Mucosa of rectum (tissue), 2 donors: ENCODE measurements around the gene SPEG.

Source experiments
- H3K27ac ChIP-seq, 2 donors: one replicate each; pipeline ENCODE4 v1.7.0; 2013; ENCODE audit warnings: inconsistent platforms in 2 of 2, low read depth in 2 of 2, low read length in 2 of 2
- H3K27me3 ChIP-seq, 2 donors: one replicate each; pipeline ENCODE4 v1.7.0; 2013; ENCODE audit warnings: low read length in 2 of 2; ENCODE audit not compliant: control insufficient read depth in 2 of 2, insufficient read depth in 2 of 2
- H3K36me3 ChIP-seq, 2 donors: one replicate each; pipeline ENCODE4 v1.7.0; 2013; ENCODE audit warnings: low read length in 2 of 2; ENCODE audit not compliant: control insufficient read depth in 2 of 2, insufficient read depth in 2 of 2
- H3K4me1 ChIP-seq, 2 donors: one replicate each; pipeline ENCODE4 v1.7.0; 2013; ENCODE audit warnings: low read length in 2 of 2, mild to moderate bottlenecking in 1 of 2; ENCODE audit not compliant: control insufficient read depth in 2 of 2, insufficient read depth in 2 of 2
- H3K4me3 ChIP-seq, 2 donors: one replicate each; pipeline ENCODE4 v1.7.0; 2013; ENCODE audit warnings: low read length in 2 of 2
- H3K9ac ChIP-seq, 2 donors: one replicate each; pipeline ENCODE4 v1.7.0; 2013; ENCODE audit warnings: low read length in 2 of 2, low read depth in 1 of 2, mild to moderate bottlenecking in 1 of 2
- H3K9me3 ChIP-seq, 2 donors: one replicate each; pipeline ENCODE4 v1.7.0; 2013; ENCODE audit warnings: low read length in 2 of 2; ENCODE audit not compliant: control insufficient read depth in 2 of 2
- donor health status: healthy.
- donor health status: Normal muscosa, but diverticular disease.

Gene SPEG

DNA sequence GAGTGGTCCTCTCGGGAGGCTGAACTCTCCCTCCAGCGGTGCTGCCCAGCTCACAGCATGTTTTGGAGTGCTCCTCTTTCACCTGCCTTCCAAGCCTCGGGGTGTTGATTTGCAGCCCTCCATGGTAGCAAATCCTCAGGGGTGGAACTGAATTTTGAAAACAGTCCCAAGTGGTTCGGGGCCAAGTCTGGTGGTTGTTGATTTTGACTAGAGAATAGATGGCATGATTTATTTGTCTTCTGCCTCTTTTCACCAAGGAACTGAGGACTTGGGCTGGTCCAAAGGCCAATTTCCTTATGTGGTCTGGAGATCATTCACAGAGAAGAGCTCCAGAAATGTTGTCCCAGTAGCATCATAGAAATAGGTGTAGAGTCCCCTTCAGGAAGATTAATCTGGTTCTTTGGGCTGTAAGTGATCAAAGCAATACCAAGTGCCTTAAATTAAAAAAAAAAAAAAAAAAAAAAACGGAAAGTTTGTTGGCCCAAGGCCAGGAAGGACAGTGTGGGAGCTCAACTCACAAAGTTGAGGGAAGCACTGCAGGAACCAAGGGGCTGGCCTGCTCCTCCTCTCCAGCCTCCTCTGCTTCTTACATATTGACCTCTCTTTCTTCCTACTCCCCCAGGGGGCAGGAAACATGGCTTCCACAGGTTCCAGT, 18.9 kb upstream of the SPEG start:
- peaks cover 0 to 2% of the 10 kb centered on the region in 2 donors for H3K9me3 ChIP-seq
- H3K4me3 ChIP-seq: no peak overlapping the region
- H3K9ac ChIP-seq: no peak overlapping the region
- H3K27me3 ChIP-seq: peaks cover 2 to 17% of the 10 kb centered on the region in 2 donors
- H3K4me1 ChIP-seq: no peaks in the 10 kb centered on the region
- peak overlapping the region in 1 of 2 donors; percentile 32 for H3K27ac ChIP-seq
- no peaks in the 10 kb centered on the region for H3K36me3 ChIP-seq

DNA sequence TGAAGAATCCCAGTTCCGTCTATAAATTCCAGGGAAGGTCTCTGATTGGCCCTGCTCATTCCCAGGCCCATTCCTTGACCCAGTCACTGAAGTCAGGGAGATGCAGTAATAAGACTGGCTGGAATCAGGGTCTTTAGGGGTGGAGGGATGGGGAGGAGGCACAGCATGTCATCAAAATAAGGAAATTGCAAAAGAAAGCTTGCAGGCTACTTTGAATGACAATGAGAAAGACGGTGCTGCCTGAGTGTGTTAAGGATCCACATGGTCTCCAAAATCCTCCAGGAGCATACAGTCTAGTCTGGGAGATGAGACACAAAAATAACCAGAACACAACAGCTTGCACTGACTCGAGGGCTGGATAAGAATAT, 18.4 kb upstream of the SPEG start:
- no peaks in the 10 kb centered on the region for H3K36me3 ChIP-seq
- no peak overlapping the region for H3K4me3 ChIP-seq
- no peaks in the 10 kb centered on the region for H3K4me1 ChIP-seq
- no peak overlapping the region for H3K9ac ChIP-seq
- H3K27me3 ChIP-seq: peaks cover 2 to 17% of the 10 kb centered on the region in 2 donors
- H3K9me3 ChIP-seq: peaks cover 0 to 2% of the 10 kb centered on the region in 2 donors
- no peak overlapping the region for H3K27ac ChIP-seq

- Histone ChIP-seq H3K27me3 (peaks cover 2 to 17% of the 10 kb centered on the region in 2 donors), H3K36me3 (no peaks in the 10 kb centered on the region), H3K4me3 (no peak overlapping the region), H3K9me3 (peaks cover 0 to 2% of the 10 kb centered on the region in 2 donors), H3K4me1 (no peaks in the 10 kb centered on the region), H3K9ac (no peak overlapping the region), H3K27ac (no peak overlapping the region)
Observed at GRCh38 chr2:219416938-219417337, 17.7 kb upstream of the SPEG start.

DNA sequence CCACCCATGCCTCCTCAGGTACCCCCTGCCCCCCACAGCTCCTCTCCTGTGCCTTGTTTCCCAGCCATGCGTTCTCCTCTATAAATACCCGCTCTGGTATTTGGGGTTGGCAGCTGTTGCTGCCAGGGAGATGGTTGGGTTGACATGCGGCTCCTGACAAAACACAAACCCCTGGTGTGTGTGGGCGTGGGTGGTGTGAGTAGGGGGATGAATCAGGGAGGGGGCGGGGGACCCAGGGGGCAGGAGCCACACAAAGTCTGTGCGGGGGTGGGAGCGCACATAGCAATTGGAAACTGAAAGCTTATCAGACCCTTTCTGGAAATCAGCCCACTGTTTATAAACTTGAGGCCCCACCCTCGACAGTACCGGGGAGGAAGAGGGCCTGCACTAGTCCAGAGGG, 17.3 kb upstream of the SPEG start:
- Histone ChIP-seq H3K4me1 (no peaks in the 10 kb centered on the region), H3K36me3 (no peaks in the 10 kb centered on the region), H3K27me3 (peaks cover 2 to 17% of the 10 kb centered on the region in 2 donors), H3K4me3 (no peak overlapping the region), H3K9ac (no peak overlapping the region), H3K9me3 (peaks cover 0 to under 1% of the 10 kb centered on the region in 2 donors), H3K27ac (peak overlapping the region; percentile 37 to 63)

DNA sequence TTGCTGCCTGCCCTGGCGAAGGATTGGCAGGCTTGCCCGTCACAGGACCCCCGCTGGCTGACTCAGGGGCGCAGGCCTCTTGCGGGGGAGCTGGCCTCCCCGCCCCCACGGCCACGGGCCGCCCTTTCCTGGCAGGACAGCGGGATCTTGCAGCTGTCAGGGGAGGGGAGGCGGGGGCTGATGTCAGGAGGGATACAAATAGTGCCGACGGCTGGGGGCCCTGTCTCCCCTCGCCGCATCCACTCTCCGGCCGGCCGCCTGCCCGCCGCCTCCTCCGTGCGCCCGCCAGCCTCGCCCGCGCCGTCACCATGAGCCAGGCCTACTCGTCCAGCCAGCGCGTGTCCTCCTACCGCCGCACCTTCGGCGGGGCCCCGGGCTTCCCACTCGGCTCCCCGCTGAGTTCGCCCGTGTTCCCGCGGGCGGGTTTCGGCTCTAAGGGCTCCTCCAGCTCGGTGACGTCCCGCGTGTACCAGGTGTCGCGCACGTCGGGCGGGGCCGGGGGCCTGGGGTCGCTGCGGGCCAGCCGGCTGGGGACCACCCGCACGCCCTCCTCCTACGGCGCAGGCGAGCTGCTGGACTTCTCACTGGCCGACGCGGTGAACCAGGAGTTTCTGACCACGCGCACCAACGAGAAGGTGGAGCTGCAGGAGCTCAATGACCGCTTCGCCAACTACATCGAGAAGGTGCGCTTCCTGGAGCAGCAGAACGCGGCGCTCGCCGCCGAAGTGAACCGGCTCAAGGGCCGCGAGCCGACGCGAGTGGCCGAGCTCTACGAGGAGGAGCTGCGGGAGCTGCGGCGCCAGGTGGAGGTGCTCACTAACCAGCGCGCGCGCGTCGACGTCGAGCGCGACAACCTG, 16.3 kb upstream of the SPEG start, which contains the start of gene DES:
DES (plus strand) TSS at position 223 of the 857 bp plus-strand sequence; CDS start at position 309, 86 bp downstream.
- Histone ChIP-seq H3K4me3 (peak within 1 kb of the TSS; percentile 23 to 45), H3K9ac (peak within 1 kb of the TSS; percentile 32 to 38), H3K4me1 (no peaks in the 10 kb centered on the region), H3K27me3 (peaks cover 2 to 17% of the 10 kb centered on the region in 2 donors), H3K9me3 (no peaks in the 10 kb centered on the region), H3K27ac (peak within 1 kb of the TSS; percentile 55 to 63), H3K36me3 (no peaks in the 10 kb centered on the region)

GRCh38 chr2:219419012-219419324, 15.7 kb upstream of the SPEG start:
- Histone ChIP-seq H3K4me1 (no peaks in the 10 kb centered on the region), H3K36me3 (no peaks in the 10 kb centered on the region), H3K9ac (peak overlapping the region in 1 of 2 donors; percentile 38), H3K9me3 (no peaks in the 10 kb centered on the region), H3K27me3 (peaks cover 2 to 17% of the 10 kb centered on the region in 2 donors), H3K27ac (peak overlapping the region; percentile 55 to 63), H3K4me3 (peak overlapping the region; percentile 23 to 45)

DNA sequence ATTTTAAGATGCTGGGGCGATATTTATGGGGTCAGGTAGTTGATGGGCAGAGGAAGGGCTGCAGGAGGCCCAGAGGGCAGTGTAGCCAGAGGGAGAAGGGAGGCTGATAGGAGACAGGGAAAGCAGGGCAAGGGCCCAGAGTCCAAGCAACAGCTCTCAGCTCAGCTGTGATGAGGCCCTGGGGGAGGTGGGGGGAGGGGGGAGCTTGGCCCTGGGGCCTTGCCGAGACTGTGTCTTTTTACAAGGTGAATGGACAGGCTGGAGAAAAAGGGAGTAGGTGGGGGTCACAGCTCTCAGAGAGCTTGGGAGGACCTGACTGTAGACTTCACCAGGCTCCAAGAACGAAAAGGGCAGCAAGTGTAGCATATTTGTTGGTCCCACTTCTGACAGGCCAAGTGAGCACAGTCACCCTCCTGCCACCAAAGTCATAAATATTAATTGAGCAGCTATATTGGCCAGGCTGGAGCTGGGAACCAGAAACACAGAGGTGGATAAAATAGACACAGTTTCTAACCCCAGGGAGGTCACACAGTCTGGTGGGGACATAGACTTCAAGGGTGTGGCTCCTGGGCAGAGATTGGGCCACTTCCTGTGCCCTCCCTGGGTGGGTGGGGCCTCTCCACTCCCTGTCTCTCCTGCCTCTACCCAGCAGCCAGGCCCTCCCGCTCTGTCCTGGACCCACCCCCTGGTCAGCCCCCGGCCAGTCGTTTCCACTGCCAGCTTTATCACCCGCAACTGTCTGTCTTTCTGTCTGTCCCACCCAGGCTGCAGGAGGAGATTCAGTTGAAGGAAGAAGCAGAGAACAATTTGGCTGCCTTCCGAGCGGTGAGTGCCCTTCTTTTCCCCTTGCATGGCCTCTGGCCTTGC, 15.1 kb upstream of the SPEG start:
- H3K27me3 ChIP-seq: peaks cover 2 to 17% of the 10 kb centered on the region in 2 donors
- no peaks in the 10 kb centered on the region for H3K9me3 ChIP-seq
- peak overlapping the region in 1 of 2 donors; percentile 45 for H3K4me3 ChIP-seq
- H3K9ac ChIP-seq: no peak overlapping the region
- H3K27ac ChIP-seq: peak overlapping the region; percentile 55 to 63
- no peaks in the 10 kb centered on the region for H3K36me3 ChIP-seq
- no peaks in the 10 kb centered on the region for H3K4me1 ChIP-seq

GRCh38 chr2:219420687-219421086, 14.0 kb upstream of the SPEG start:
- peaks cover 2 to 17% of the 10 kb centered on the region in 2 donors for H3K27me3 ChIP-seq
- peak overlapping the region in 1 of 2 donors; percentile 38 for H3K27ac ChIP-seq

DNA sequence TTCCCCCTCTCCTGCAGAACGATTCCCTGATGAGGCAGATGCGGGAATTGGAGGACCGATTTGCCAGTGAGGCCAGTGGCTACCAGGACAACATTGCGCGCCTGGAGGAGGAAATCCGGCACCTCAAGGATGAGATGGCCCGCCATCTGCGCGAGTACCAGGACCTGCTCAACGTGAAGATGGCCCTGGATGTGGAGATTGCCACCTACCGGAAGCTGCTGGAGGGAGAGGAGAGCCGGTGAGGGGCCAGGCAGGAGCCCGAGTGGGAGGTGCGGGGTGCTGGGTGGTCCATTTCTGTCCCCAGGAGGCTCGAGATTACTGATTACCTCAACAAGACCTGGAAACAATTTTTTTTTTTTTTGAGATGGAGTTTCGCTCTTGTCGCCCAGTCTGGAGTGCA, 13.3 kb upstream of the SPEG start:
- Histone ChIP-seq H3K4me3 (peak overlapping the region in 1 of 2 donors; percentile 39), H3K27ac (no peak overlapping the region), H3K4me1 (no peaks in the 10 kb centered on the region), H3K27me3 (peaks cover 2 to 17% of the 10 kb centered on the region in 2 donors), H3K36me3 (no peaks in the 10 kb centered on the region), H3K9me3 (no peaks in the 10 kb centered on the region), H3K9ac (no peak overlapping the region)

More at GRCh38 chr2:219420687-219421086, 14.0 kb upstream of the SPEG start:
- Histone ChIP-seq H3K4me1 (no peaks in the 10 kb centered on the region), H3K9me3 (no peaks in the 10 kb centered on the region), H3K9ac (no peak overlapping the region), H3K4me3 (peak overlapping the region in 1 of 2 donors; percentile 39), H3K36me3 (no peaks in the 10 kb centered on the region)
